HG03460 (cell line): ENCODE data around the gene SARS1.
A peak's percentile ranks its signal among the peaks of the same experiment; 100 is the strongest.

Source experiments
- ATAC-seq: cut with Tn5 transposase; IDR thresholded peaks from one replicate; pipeline ENCODE4 v1.9.1; 2021; ENCODE audit not compliant: unreplicated experiment

Gene SARS1

GRCh38 chr1:109225308-109225707 lies 11.6 kb downstream of the SARS1 start:
- no peak for ATAC-seq

- no peak for ATAC-seq
Observed at GRCh38 chr1:109225711-109226445, 12.2 kb downstream of the SARS1 start.

GRCh38 chr1:109228167-109228566 lies 14.4 kb downstream of the SARS1 start:
- no peak for ATAC-seq

GRCh38 chr1:109229531-109230127 lies 15.9 kb downstream of the SARS1 start:
- ATAC-seq = no peak

GRCh38 chr1:109231066-109231465 lies 17.3 kb downstream of the SARS1 start:
- no peak for ATAC-seq

GRCh38 chr1:109235137-109235536 lies 21.4 kb downstream of the SARS1 start:
- ATAC-seq = no peak

- ATAC-seq = no peak
Observed at GRCh38 chr1:109237512-109237911, 23.8 kb downstream of the SARS1 start.

- ATAC-seq = no peak
Observed at GRCh38 chr1:109238382-109238781, 24.7 kb downstream of the SARS1 start.

GRCh38 chr1:109239047-109239408 lies 25.3 kb downstream of the SARS1 start:
- no peak for ATAC-seq

- ATAC-seq = peak; percentile 58
Observed at GRCh38 chr1:109239409-109240068, 25.8 kb downstream of the SARS1 start.

- ATAC-seq = no peak
Observed at GRCh38 chr1:109240158-109241152, 26.7 kb downstream of the SARS1 start.

GRCh38 chr1:109241344-109241743 lies 27.6 kb downstream of the SARS1 start:
- ATAC-seq = no peak

- no peak for ATAC-seq
Observed at GRCh38 chr1:109241841-109242345, 28.2 kb downstream of the SARS1 start.

GRCh38 chr1:109242387-109242786 lies 28.7 kb downstream of the SARS1 start:
- ATAC-seq = no peak

- no peak for ATAC-seq
Observed at GRCh38 chr1:109243221-109243620, 29.5 kb downstream of the SARS1 start.

GRCh38 chr1:109243860-109244552 lies 30.3 kb downstream of the SARS1 start:
- ATAC-seq = no peak

- no peak for ATAC-seq
Observed at GRCh38 chr1:109246141-109246551, 32.4 kb downstream of the SARS1 start.

GRCh38 chr1:109247401-109248365 lies 34.0 kb downstream of the SARS1 start:
- no peak for ATAC-seq

- no peak for ATAC-seq
Observed at GRCh38 chr1:109248444-109248796, 34.7 kb downstream of the SARS1 start.
